H9 (cell line): ENCODE measurements around the gene NHS. TPM values are rescaled to one million over a fixed set of nuclear protein-coding genes. Genes with fewer than 3 reads are reported as not detected.

ENCODE experiments used
- DNase-seq: peaks from one replicate; pipeline ENCODE4 v3.0.0-alpha.2; 2017
- H2AFZ ChIP-seq: one replicate; pipeline ENCODE4 v1.6.1; 2013; ENCODE audit warnings: mild to moderate bottlenecking, low read length, control low read depth, moderate library complexity
- H2AK5ac ChIP-seq: 2 replicates; pipeline ENCODE4 v1.6.1; 2013; ENCODE audit warnings: low read length, control low read depth, mixed read lengths; ENCODE audit not compliant: insufficient read length
- H2BK120ac ChIP-seq: one replicate; pipeline ENCODE4 v1.6.1; 2013; ENCODE audit warnings: low read depth, mild to moderate bottlenecking, low read length, control low read depth, inconsistent platforms; ENCODE audit not compliant: poor library complexity, severe bottlenecking
- H2BK12ac ChIP-seq: 2 replicates; pipeline ENCODE4 v1.6.1; 2013; ENCODE audit warnings: low read length, control low read depth, mixed read lengths, low read depth; ENCODE audit not compliant: insufficient read length
- H2BK15ac ChIP-seq: 2 replicates; pipeline ENCODE4 v1.6.1; 2013; ENCODE audit warnings: low read depth, low read length, control low read depth
- H2BK20ac ChIP-seq: one replicate; pipeline ENCODE4 v1.6.1; 2013; ENCODE audit warnings: low read depth, mild to moderate bottlenecking, low read length, control low read depth, inconsistent platforms; ENCODE audit not compliant: poor library complexity, severe bottlenecking
- H2BK5ac ChIP-seq: 2 replicates; pipeline ENCODE4 v1.6.1; 2013; ENCODE audit warnings: low read length, control low read depth, mixed read lengths; ENCODE audit not compliant: insufficient read length
- H3K14ac ChIP-seq: 2 replicates; pipeline ENCODE4 v1.6.1; 2013; ENCODE audit warnings: low read length, control low read depth; ENCODE audit not compliant: insufficient read depth
- H3K18ac ChIP-seq: 2 replicates; pipeline ENCODE4 v1.6.1; 2013; ENCODE audit warnings: low read depth, mild to moderate bottlenecking, mixed read lengths, low read length, control low read depth; ENCODE audit not compliant: insufficient read length
- H3K23ac ChIP-seq: 2 replicates; pipeline ENCODE4 v1.6.1; 2013; ENCODE audit warnings: low read length, control low read depth, mixed read lengths, low read depth; ENCODE audit not compliant: insufficient read length
- H3K23me2 ChIP-seq: 2 replicates; pipeline ENCODE4 v1.6.1; 2013; ENCODE audit warnings: low read depth, mild to moderate bottlenecking, mixed read lengths, low read length, control low read depth; ENCODE audit not compliant: insufficient read length, poor library complexity, severe bottlenecking
- H3K27ac ChIP-seq: 2 replicates; pipeline ENCODE4 v1.5.1; 2013; ENCODE audit warnings: low read length, control low read depth, mixed read lengths, low read depth; ENCODE audit not compliant: insufficient read length
- H3K27me3 ChIP-seq: 2 replicates; pipeline ENCODE4 v1.6.1; 2013; ENCODE audit warnings: low read length, control low read depth, inconsistent platforms; ENCODE audit not compliant: insufficient read depth
- H3K4ac ChIP-seq: 2 replicates; pipeline ENCODE4 v1.6.1; 2013; ENCODE audit warnings: low read depth, mild to moderate bottlenecking, control low read depth, inconsistent platforms, low read length, moderate library complexity
- H3K4me1 ChIP-seq: 2 replicates; pipeline ENCODE4 v1.6.1; 2013; ENCODE audit warnings: low read length, control low read depth, inconsistent platforms; ENCODE audit not compliant: insufficient read depth
- H3K4me2 ChIP-seq: 2 replicates; pipeline ENCODE4 v1.6.1; 2013; ENCODE audit warnings: low read length, control low read depth, mixed read lengths; ENCODE audit not compliant: insufficient read length, insufficient read depth
- H3K56ac ChIP-seq: 2 replicates; pipeline ENCODE4 v1.6.1; 2013; ENCODE audit warnings: low read depth, mild to moderate bottlenecking, mixed read lengths, low read length, control low read depth; ENCODE audit not compliant: insufficient read length
- H3K79me1 ChIP-seq: 2 replicates; pipeline ENCODE4 v1.6.1; 2013; ENCODE audit warnings: low read depth, mild to moderate bottlenecking, moderate library complexity, low read length, control low read depth, inconsistent platforms; ENCODE audit not compliant: insufficient read depth, poor library complexity, severe bottlenecking
- H3K79me2 ChIP-seq: 2 replicates; pipeline ENCODE4 v1.6.1; 2013; ENCODE audit warnings: low read length, control low read depth, inconsistent platforms; ENCODE audit not compliant: insufficient read depth
- H3K9ac ChIP-seq: 2 replicates; pipeline ENCODE4 v1.6.1; 2013; ENCODE audit warnings: low read length, control low read depth, mixed read lengths; ENCODE audit not compliant: insufficient read length; ENCODE audit errors: extremely low read depth
- H3K9me3 ChIP-seq: one replicate; pipeline ENCODE4 v1.6.1; 2013; ENCODE audit warnings: low read depth, low read length, inconsistent platforms; ENCODE audit not compliant: control insufficient read depth
- H3T11ph ChIP-seq: one replicate; pipeline ENCODE4 v1.6.1; 2013; ENCODE audit warnings: mild to moderate bottlenecking, low read length, control low read depth, inconsistent platforms
- H4K20me1 ChIP-seq: one replicate; pipeline ENCODE4 v1.6.1; 2013; ENCODE audit not compliant: control insufficient read depth, insufficient read length, insufficient read depth
- H4K5ac ChIP-seq: 2 replicates; pipeline ENCODE4 v1.6.1; 2013; ENCODE audit warnings: low read depth, mild to moderate bottlenecking, mixed read lengths, low read length, control low read depth; ENCODE audit not compliant: insufficient read length
- H4K8ac ChIP-seq: replicated peaks from 2 replicates; pipeline ENCODE4 v1.6.1; 2013; ENCODE audit warnings: low read length, control low read depth, mixed read lengths, low read depth; ENCODE audit not compliant: insufficient read length
- H4K91ac ChIP-seq: 2 replicates; pipeline ENCODE4 v1.6.1; 2013; ENCODE audit warnings: low read depth, mild to moderate bottlenecking, moderate library complexity, mixed read lengths, low read length, control low read depth; ENCODE audit not compliant: insufficient read length
- H3K27ac Mint-ChIP-seq, 3 experiments: 2 replicates in 2 of 3; 3 replicates in 1 of 3; pipeline ENCODE4 v1.8.0; 2020 to 2021; ENCODE audit warnings: mixed read lengths in 3 of 3, mild to moderate bottlenecking in 1 of 3, moderate library complexity in 1 of 3
- H3K27me3 Mint-ChIP-seq: 2 replicates; pipeline ENCODE4 v1.8.0; 2021; ENCODE audit warnings: low read depth, mild to moderate bottlenecking, moderate library complexity, mixed read lengths
- H3K36me3 Mint-ChIP-seq, 3 experiments: 2 replicates in 2 of 3; 3 replicates in 1 of 3; pipeline ENCODE4 v1.8.0; 2020 to 2021; ENCODE audit warnings: low read depth in 3 of 3, mixed read lengths in 3 of 3; ENCODE audit not compliant: insufficient read depth in 1 of 3
- H3K4me1 Mint-ChIP-seq, 2 experiments: 2 replicates each; pipeline ENCODE4 v1.8.0; 2020; ENCODE audit warnings: mixed read lengths in 2 of 2
- H3K4me3 Mint-ChIP-seq, 2 experiments: 2 replicates in 1 of 2; 3 replicates in 1 of 2; pipeline ENCODE4 v1.8.0; 2020 to 2021; ENCODE audit warnings: mild to moderate bottlenecking in 2 of 2, mixed read lengths in 2 of 2, moderate library complexity in 1 of 2
- H3K9me3 Mint-ChIP-seq, 2 experiments: 2 replicates in 1 of 2; 3 replicates in 1 of 2; pipeline ENCODE4 v1.8.0; 2020; ENCODE audit warnings: mild to moderate bottlenecking in 2 of 2, mixed read lengths in 2 of 2, moderate library complexity in 1 of 2
- CTCF ChIP-seq: fragments of 200-600 bp; sonication (generic); conservative IDR thresholded peaks from 3 replicates; pipeline ENCODE4 v1.8.0; 2021; ENCODE audit warnings: antibody characterized with exemption, mild to moderate bottlenecking
- WGBS: extraction: QIAGEN DNeasy Blood & Tissue Kit; methylation state at CpG from one replicate; pipeline ENCODE4 v1.1.7; 2013; ENCODE audit warnings: missing lambda C conversion rate, low lambda C conversion rate, mixed read lengths; ENCODE audit not compliant: insufficient read length; ENCODE audit errors: extremely low coverage; 5-methylcytosine and 5-hydroxymethylcytosine counted together
- total RNA-seq: library from RNA; stranded (reverse); gene quantifications from 2 replicates; pipeline ENCODE4 v1.2.1, GENCODE V29; 2021

NHS gene
- total RNA-seq, 1 experiment from 2014 or later = 8.7 TPM

- Histone ChIP-seq H4K5ac (no peak overlapping the region), H3K18ac (no peak overlapping the region), H4K8ac (no peak overlapping the region), H3K4ac (no peak overlapping the region), H2BK15ac (no peak overlapping the region), H3K23me2 (no peaks in the 10 kb centered on the region), H2BK20ac (no peak overlapping the region), H2AK5ac (no peak overlapping the region), H3K4me1 (no peaks in the 10 kb centered on the region; the same call in 1 of the 2 replicates), H3T11ph (no peak overlapping the region), H2AFZ (no peak overlapping the region), H3K9me3 (no peaks in the 10 kb centered on the region), H2BK5ac (no peak overlapping the region), H3K27me3 (no peaks in the 10 kb centered on the region), H3K79me1 (no peaks in the 10 kb centered on the region), H3K79me2 (no peaks in the 10 kb centered on the region), H4K20me1 (no peaks in the 10 kb centered on the region), H4K91ac (no peak overlapping the region), H3K4me2 (no peak overlapping the region), H3K27ac (no peak overlapping the region), H3K56ac (no peak overlapping the region), H3K14ac (no peak overlapping the region), H2BK120ac (no peak overlapping the region), H3K23ac (no peak overlapping the region), H3K9ac (no peak overlapping the region), H2BK12ac (no peak overlapping the region)
- Mint-ChIP-seq H3K9me3 (no peaks in the 10 kb centered on the region), H3K4me3 (no peak overlapping the region), H3K27me3 (no peaks in the 10 kb centered on the region), H3K27ac (no peak overlapping the region; a peak in 1 of 7 replicates), H3K4me1 (peaks cover 34 to 41% of the 10 kb centered on the region in 2 experiments), H3K36me3 (no peaks in the 10 kb centered on the region)
- WGBS = no CpG with 5 or more reads among the region's 4 CpGs
- no peak for TF ChIP-seq CTCF
- no peak for DNase-seq
Measured at GRCh38 chrX:17584248-17584681, 209.3 kb downstream of the NHS start.
